ENCODE results near the gene PLD3.
A peak's percentile ranks its signal among the peaks of the same experiment; 100 is the strongest.
"Not testable (repeated sequence)": the region's sequence is repeated elsewhere in the genome, so short reads cannot be mapped to it uniquely, and the experiment has no call there.

The PLD3 gene

GRCh38 chr19:40332669-40333068, 15.8 kb upstream of the PLD3 start:
- DNase-seq (ENCODE audit: low spot score) = no peak

- not testable (repeated sequence) for DNase-seq (ENCODE audit: low spot score)
Observed at GRCh38 chr19:40333083-40333482, 15.4 kb upstream of the PLD3 start.

- no peak for DNase-seq (ENCODE audit: low spot score)
Observed at GRCh38 chr19:40335101-40335500, 13.4 kb upstream of the PLD3 start.

- no peak for DNase-seq (ENCODE audit: low spot score)
Observed at GRCh38 chr19:40335855-40336600, 12.5 kb upstream of the PLD3 start.

- no peak for DNase-seq (ENCODE audit: low spot score)
Observed at GRCh38 chr19:40336601-40336900, 11.9 kb upstream of the PLD3 start.

- DNase-seq (ENCODE audit: low spot score) = no peak
Observed at GRCh38 chr19:40337107-40337506, 11.4 kb upstream of the PLD3 start.

GRCh38 chr19:40337594-40337993, 10.9 kb upstream of the PLD3 start:
- no peak for DNase-seq (ENCODE audit: low spot score)

- DNase-seq (ENCODE audit: low spot score) = no peak
Observed at GRCh38 chr19:40339018-40339728, 9.3 kb upstream of the PLD3 start.

GRCh38 chr19:40341601-40342482, 6.7 kb upstream of the PLD3 start:
- DNase-seq (ENCODE audit: low spot score) = no peak

GRCh38 chr19:40342644-40343311, 5.7 kb upstream of the PLD3 start:
- no peak for DNase-seq (ENCODE audit: low spot score)

- DNase-seq (ENCODE audit: low spot score) = no peak
Observed at GRCh38 chr19:40344422-40344821, 4.1 kb upstream of the PLD3 start.

- DNase-seq (ENCODE audit: low spot score) = peak; percentile 55
Observed at GRCh38 chr19:40348961-40349507, 539 bp downstream of the PLD3 start.

- no peak for DNase-seq (ENCODE audit: low spot score)
Observed at GRCh38 chr19:40355975-40356680, 7.6 kb downstream of the PLD3 start.

- no peak for DNase-seq (ENCODE audit: low spot score)
Observed at GRCh38 chr19:40356681-40357595, 8.4 kb downstream of the PLD3 start.

- no peak for DNase-seq (ENCODE audit: low spot score)
Observed at GRCh38 chr19:40357640-40358039, 9.1 kb downstream of the PLD3 start.

GRCh38 chr19:40358773-40359172, 10.3 kb downstream of the PLD3 start:
- no peak for DNase-seq (ENCODE audit: low spot score)

- no peak for DNase-seq (ENCODE audit: low spot score)
Observed at GRCh38 chr19:40360020-40360707, 11.7 kb downstream of the PLD3 start.

GRCh38 chr19:40360708-40361241, 12.3 kb downstream of the PLD3 start:
- no peak for DNase-seq (ENCODE audit: low spot score)

- DNase-seq (ENCODE audit: low spot score) = no peak
Observed at GRCh38 chr19:40362160-40362559, 13.7 kb downstream of the PLD3 start.

Data from AG08395 (cell line).